NCI-H1417 treated with DMSO at 0.1 percent for 48 hours (cell line): ENCODE results near the gene PAM.

Experiments
- DNase-seq: peaks from one replicate; lab custom pipeline; 2025; lab: John Stamatoyannopoulos, UW

Gene PAM

GRCh38 chr5:102937894-102938293, 182.8 kb downstream of the PAM start:
- DNase-seq, result no peak

GRCh38 chr5:102941111-102941510, 186.0 kb downstream of the PAM start:
- no peak for DNase-seq

GRCh38 chr5:102946414-102946813, 191.3 kb downstream of the PAM start:
- DNase-seq, result no peak

GRCh38 chr5:102946971-102947370, 191.9 kb downstream of the PAM start:
- DNase-seq, result no peak

GRCh38 chr5:102955488-102955887, 200.4 kb downstream of the PAM start:
- no peak for DNase-seq

- no peak for DNase-seq
Observed at GRCh38 chr5:102956599-102956998, 201.5 kb downstream of the PAM start.

DNA sequence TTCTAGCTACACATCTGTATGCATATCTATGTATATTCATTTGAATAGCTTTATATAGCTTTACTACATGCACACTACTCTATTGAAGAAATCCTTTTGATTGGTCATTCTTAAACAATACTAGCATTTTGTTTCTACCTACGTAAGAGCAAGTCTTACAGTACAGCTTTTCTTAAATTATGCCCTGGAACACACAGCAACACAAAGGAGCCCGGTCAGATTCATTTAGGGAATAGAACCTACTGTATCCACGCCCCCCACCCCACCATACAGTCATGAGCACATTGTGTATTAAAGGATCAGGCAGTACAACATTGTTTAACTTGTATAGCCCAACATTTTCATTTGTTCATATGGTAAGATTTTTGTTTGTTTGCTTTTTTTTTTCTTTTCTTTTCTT, 202.0 kb downstream of the PAM start:
- no peak for DNase-seq

DNA sequence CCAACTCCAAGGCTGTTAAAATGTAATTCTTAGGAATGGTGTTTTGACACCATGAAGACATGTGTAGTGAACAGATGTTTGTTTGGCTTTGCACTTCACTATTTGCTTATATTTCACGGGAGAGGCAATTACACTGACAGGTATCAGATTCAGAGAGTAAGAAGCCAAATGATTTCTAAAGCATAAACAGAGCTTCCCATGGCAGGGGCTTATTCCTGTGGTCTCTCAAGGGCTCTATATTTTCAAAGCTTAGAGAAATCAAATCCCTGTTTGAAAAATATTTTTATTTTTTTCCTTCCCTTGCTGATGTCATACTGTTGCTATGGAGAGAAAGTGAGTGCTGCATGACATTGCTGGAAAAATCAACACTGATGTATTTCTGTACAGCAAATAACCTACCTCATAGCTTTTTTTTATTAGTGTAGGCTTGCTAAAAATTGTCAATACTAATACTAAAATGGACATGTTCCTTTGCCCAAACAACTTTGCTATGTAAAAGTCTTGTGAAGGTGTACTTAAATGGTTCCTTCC, 203.4 kb downstream of the PAM start:
- DNase-seq, result no peak

DNA sequence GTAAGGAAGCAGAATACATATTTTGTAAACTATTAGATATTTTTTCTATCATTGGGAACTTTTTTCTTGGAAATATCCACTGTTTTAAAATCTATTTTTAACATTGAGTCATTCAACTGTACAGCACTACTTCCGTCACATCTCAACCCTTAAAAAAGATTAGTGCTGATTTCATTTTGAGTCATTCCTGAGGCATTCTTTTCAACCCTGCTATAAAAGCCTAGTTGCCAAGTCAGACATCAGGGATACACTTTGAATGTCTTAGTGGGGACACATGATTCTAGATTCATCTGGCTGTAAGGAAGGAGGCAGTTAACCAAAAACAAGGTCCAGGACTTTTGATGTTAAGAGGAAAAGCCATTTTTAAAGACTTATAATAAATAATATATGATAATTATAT, 203.9 kb downstream of the PAM start:
- no peak for DNase-seq

GRCh38 chr5:102961671-102962070, 206.6 kb downstream of the PAM start:
- DNase-seq, result no peak

DNA sequence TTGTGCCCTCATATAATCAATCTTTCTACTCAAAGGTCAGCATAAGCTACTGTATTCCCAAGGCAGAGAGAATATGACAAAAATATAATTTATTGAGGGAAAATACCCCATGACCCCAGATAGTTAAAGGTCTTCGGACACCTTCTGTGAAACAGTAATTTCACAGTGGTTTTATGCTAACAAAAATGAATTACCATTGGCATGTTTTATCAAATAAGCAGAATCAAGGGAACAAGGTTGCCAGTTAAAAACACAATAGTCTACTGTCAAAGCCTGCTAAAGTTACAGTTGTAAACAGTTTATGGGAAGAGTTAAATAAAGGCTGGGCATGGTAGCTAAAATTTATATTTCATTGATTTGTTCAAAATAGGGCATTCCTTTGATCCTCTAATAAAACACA, 210.5 kb downstream of the PAM start:
- no peak for DNase-seq

DNA sequence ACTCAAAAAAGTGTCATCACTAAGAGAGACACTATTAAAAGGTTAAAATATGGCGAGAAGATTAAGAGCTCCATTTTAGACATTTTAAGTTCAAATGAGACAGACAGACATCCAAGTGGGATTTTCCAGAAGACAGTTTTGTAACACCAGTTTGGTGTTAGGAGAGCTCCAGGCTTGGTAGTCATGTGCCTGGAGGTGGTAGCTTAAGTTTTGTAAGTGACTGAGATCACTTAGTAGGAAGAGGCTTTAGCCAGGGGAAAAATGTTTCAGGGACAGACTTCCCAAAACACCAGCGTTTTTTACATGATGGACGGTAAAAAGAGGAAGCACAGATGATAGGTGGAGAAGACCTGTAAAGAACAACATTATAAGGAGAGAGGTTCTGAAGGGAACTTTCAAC, 214.5 kb downstream of the PAM start:
- no peak for DNase-seq

DNA sequence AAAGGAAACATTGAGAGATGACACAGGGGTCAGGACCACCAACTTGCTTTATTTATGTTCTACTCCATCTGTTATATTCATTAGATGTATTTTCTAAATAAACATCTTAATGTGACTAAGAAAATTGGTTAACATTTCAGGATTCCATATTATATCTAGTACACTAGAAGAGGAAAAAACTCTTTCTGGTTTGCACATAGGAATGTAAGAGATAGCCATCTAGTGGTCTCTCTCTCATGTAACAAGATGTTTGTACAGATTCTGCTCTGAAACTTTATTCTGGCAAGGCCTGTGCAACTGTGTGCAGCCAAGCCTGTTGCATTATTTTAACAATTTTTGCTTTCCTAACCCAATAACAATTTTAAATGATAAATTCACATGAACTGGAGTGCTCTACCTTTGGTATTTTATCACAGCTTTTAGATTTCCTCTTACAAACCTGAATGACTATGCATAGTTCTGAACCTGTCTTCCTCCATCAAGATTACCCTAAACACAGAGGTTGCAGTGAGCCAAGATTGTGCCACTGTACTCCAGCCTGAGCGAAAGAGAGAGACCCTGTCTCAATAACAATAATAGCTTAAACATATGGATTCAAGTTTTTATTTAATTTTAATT, 216.7 kb downstream of the PAM start:
- DNase-seq, result no peak

- no peak for DNase-seq
Observed at GRCh38 chr5:102974177-102974576, 219.1 kb downstream of the PAM start.

- DNase-seq, result no peak
Observed at GRCh38 chr5:102975045-102975444, 219.9 kb downstream of the PAM start.

DNA sequence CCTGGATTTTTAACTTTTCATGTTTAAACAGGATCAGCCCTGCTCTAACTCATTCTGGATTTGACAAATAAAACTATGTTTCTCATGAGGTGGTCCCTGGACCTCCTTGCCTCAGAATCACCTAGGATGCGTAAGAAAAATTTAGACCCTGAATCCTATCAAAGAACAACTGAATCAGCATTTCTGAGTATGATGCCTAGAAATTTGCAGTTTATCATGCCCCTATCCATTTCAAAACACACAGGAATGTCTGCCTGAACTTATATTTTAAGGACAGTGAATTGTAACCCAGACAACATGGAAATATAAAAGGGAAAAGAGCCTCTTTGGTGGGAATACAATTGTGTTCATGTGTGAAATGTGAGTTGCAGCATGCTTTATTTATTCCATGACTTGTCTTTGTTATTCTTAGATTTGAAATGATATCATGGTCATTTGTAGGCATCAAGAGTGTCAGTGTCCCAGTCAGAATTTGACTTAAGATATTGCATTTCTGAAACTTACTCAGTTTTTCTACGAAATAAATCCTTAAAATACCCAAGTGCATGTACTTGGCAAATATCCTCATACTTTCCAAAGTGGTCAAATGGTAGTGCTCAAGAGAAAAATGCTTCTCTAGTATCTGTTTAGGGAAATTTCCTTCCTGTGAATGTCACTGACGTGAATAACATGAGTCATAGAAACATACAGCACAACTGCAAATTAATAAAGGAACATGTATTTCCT, 220.5 kb downstream of the PAM start:
- no peak for DNase-seq

DNA sequence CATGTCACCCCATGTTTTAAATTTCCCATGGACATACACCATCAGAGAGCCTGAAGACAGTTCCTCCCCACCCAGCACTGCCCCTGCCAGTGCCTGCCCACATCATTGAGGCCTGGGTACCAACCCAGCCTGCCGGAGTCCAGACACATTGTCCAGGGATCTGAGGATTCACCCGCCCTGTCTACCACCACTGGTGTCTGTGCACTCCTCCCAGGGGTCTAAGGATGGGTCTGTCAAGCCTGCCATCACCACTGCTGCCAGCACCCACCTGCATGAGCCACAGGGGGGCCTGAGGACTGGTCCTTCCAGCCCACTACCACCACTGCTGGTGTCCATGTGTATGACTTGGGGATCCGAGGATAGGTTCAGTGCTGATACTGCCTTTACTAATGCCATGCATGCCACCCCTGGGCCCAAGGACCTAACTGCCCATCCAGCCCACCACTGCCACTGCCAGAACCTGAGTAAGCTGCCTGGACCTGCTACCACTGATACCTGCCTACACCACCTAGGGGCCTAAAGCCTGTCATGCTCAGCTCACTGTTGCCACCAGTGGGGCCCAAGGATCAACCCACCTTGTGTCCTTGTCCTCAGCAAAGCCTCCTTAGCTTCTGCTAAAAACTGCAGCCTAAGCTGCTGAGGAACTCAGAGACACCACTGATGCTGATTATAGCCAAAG, 227.0 kb downstream of the PAM start:
- DNase-seq, result no peak

- DNase-seq, result no peak
Observed at GRCh38 chr5:102986074-102986473, 231.0 kb downstream of the PAM start.

DNA sequence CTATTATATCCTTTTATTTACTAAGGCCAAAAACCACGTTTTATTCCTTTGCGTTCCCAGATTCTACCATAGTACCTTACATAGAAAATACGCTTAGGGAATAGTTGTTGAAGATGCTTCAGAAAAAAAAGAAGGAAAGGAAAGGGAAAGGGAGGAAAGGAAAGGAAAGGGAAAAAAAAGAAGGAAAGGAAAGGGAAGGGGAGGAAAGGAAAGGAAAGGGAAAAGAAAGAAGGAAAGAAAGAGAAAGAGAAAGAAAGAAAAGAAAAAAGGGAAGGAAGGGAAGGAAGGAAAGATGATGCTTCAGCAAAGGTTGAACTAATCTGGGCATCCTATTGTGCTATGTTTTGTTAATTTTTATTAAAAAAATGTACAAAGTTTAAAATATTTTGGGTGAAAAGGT, 233.4 kb downstream of the PAM start:
- no peak for DNase-seq

DNA sequence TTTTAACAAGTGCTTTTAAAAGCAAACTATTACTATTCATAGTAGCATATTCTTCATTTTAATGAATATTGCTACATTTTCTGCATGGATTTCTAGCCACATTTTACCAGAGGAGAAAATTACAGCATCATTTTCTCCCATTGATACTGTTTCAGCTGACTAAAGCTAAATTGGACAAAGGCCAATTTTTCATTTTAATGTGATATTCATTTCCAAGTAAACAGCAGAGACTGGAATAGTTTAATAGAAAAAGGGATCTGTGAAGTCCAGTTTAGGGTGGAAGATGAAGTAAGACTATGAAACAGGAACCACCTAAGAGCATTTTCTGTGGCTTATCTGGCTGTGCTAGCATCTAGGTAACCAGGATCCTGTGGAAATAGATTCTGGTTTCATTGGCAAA, 236.7 kb downstream of the PAM start:
- no peak for DNase-seq

- DNase-seq, result no peak
Observed at GRCh38 chr5:102996011-102996575, 241.0 kb downstream of the PAM start.

GRCh38 chr5:102998224-102998623, 243.1 kb downstream of the PAM start:
- no peak for DNase-seq

DNA sequence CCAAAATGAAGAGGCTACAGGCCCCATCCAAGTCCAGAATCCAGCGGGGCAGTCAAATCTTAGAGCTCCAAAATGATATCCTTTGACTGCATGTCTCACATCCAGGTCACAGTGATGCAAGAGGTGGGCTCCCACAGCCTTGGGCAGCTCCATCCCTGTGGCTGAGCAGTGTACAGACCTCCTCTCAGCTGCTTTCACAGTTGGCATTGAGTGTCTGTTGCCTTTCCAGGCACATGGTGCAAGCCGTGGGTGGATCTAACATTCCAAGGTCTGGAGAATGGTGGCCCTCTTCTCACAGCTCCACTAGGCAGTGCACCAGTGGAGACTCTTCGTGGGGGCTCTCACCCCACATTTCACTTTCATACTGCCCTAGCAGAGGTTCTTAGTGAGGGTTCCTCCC, 244.1 kb downstream of the PAM start:
- no peak for DNase-seq
